SK-N-SH (cell line): ENCODE measurements around the gene NFX1. TPM values are rescaled to one million over a fixed set of nuclear protein-coding genes. Genes with fewer than 3 reads are reported as not detected.

Source experiments
- CTCF ChIA-PET: fragments of 300-600, 350-600 bp; formaldehyde crosslinking; extraction: SDS; loops from one replicate; lab custom pipeline; 2021; lab: Yijun Ruan, JAX
- POLR2A ChIA-PET: fragments of 350-600 bp; sonication (Branson Sonifier 250); formaldehyde crosslinking; extraction: SDS; loops from one replicate; lab custom pipeline; 2020; ENCODE audit warnings: antibody characterized with exemption, inconsistent platforms; lab: Yijun Ruan, JAX
- DNase-seq: peaks from one replicate; pipeline ENCODE4 v3.0.0; 2012
- H2AFZ ChIP-seq: fragments of 200-600 bp; sonication (generic); 2 replicates; pipeline ENCODE4 v1.8.1; 2016; ENCODE audit warnings: antibody characterized with exemption, mild to moderate bottlenecking, low read depth
- H3F3A ChIP-seq: fragments of 200-600 bp; sonication (generic); replicated peaks from 2 replicates; pipeline ENCODE3; 2016; ENCODE audit warnings: antibody characterized with exemption, mild to moderate bottlenecking; ENCODE audit not compliant: insufficient read depth
- H3K27ac ChIP-seq, 2 experiments: fragments of 200-500 bp in 1 of 2; fragments of 200-600 bp in 1 of 2; sonication (Bioruptor generic) in 1 of 2; sonication (generic), shearing (Covaris generic) in 1 of 2; 2 replicates each; pipeline versions ENCODE4 v1.5.1 to v1.6.1; 2014 to 2016; ENCODE audit warnings: low read depth in 2 of 2, inconsistent platforms in 1 of 2, low read length in 1 of 2, mild to moderate bottlenecking in 1 of 2, mixed read lengths in 1 of 2
- H3K27me3 ChIP-seq: fragments of 200-600 bp; sonication (generic), shearing (Covaris generic); 2 replicates; pipeline ENCODE4 v1.6.1; 2016; ENCODE audit warnings: mixed run types; ENCODE audit not compliant: insufficient read depth
- H3K36me3 ChIP-seq, 2 experiments: fragments of 200-500 bp in 1 of 2; fragments of 200-600 bp in 1 of 2; sonication (Bioruptor generic) in 1 of 2; sonication (generic) in 1 of 2; replicated peaks in 1 of 2; 2 replicates each; pipeline versions ENCODE3 to v1.5.1; 2014 to 2016; ENCODE audit warnings: low read length in 1 of 2, mild to moderate bottlenecking in 1 of 2; ENCODE audit not compliant: insufficient read depth in 2 of 2, control insufficient read depth in 1 of 2
- H3K4me1 ChIP-seq, 2 experiments: fragments of 200-500 bp in 1 of 2; fragments of 200-600 bp in 1 of 2; sonication (Bioruptor generic) in 1 of 2; sonication (generic), shearing (Covaris generic) in 1 of 2; 2 replicates each; pipeline versions ENCODE4 v1.5.1 to v1.6.1; 2014 to 2016; ENCODE audit warnings: low read depth in 1 of 2, low read length in 1 of 2, mixed run types in 1 of 2; ENCODE audit not compliant: insufficient read depth in 2 of 2, control insufficient read depth in 1 of 2
- H3K4me2 ChIP-seq: fragments of 200-600 bp; sonication (generic), shearing (Covaris generic); 2 replicates; pipeline ENCODE4 v1.6.1; 2017; ENCODE audit warnings: mixed run types
- H3K4me3 ChIP-seq, 2 experiments: fragments of 200-500 bp in 1 of 2; fragments of 200-600 bp in 1 of 2; sonication (Bioruptor generic) in 1 of 2; sonication (generic), shearing (Covaris generic) in 1 of 2; 2 replicates each; pipeline versions ENCODE4 v1.5.1 to v1.8.1; 2014 to 2016; ENCODE audit warnings: low read depth in 2 of 2, inconsistent platforms in 1 of 2, low read length in 1 of 2, mild to moderate bottlenecking in 1 of 2, mixed read lengths in 1 of 2, moderate library complexity in 1 of 2
- H3K79me2 ChIP-seq: fragments of 200-600 bp; sonication (generic); 2 replicates; pipeline ENCODE4 v1.8.1; 2017; ENCODE audit warnings: mild to moderate bottlenecking; ENCODE audit not compliant: insufficient read depth
- H3K9ac ChIP-seq: fragments of 200-600 bp; sonication (generic); 2 replicates; pipeline ENCODE4 v1.6.1; 2017; ENCODE audit warnings: mixed run types
- H3K9me2 ChIP-seq: fragments of 200-600 bp; sonication (generic); 2 replicates; pipeline ENCODE4 v1.6.1; 2017; ENCODE audit warnings: mixed run types
- H3K9me3 ChIP-seq: fragments of 200-600 bp; sonication (generic); 2 replicates; pipeline ENCODE4 v1.6.1; 2017; ENCODE audit warnings: mixed run types, mild to moderate bottlenecking, moderate library complexity
- H4K20me1 ChIP-seq: fragments of 200-600 bp; sonication (generic); 2 replicates; pipeline ENCODE4 v1.6.1; 2017; ENCODE audit warnings: mild to moderate bottlenecking, mixed run types; ENCODE audit not compliant: insufficient read depth
- CHD2 ChIP-seq: fragments of 150-350 bp; IDR thresholded peaks from 2 replicates; pipeline ENCODE4 v1.6.1; 2018; ENCODE audit warnings: low read length; ENCODE audit not compliant: partially characterized antibody
- EP300 ChIP-seq, 2 experiments: IDR thresholded peaks; 2 replicates each; pipeline versions ENCODE4 v1.4.0 to v1.6.1; 2012; ENCODE audit warnings: borderline replicate concordance in 1 of 2, low read depth in 1 of 2, low read length in 1 of 2
- EZH2phosphoT487 ChIP-seq: fragments of 200-600 bp; sonication (generic); IDR thresholded peaks from 2 replicates; pipeline ENCODE4 v1.6.1; 2017; ENCODE audit warnings: low read depth, mixed run types, mild to moderate bottlenecking, antibody characterized with exemption, moderate library complexity, borderline replicate concordance
- FOSL2 ChIP-seq: IDR thresholded peaks from 2 replicates; pipeline ENCODE4 v1.4.0; 2012; ENCODE audit warnings: low read depth, mild to moderate bottlenecking, moderate library complexity, borderline replicate concordance
- FOXM1 ChIP-seq: IDR thresholded peaks from 2 replicates; pipeline ENCODE4 v1.4.0; 2012; ENCODE audit warnings: low read depth, mild to moderate bottlenecking
- GATA2 ChIP-seq: sonication (generic); formaldehyde crosslinking; IDR thresholded peaks from 2 replicates; pipeline ENCODE4 v1.5.0; 2020; ENCODE audit warnings: mild to moderate bottlenecking, missing genetic modification reagents
- MAX ChIP-seq: IDR thresholded peaks from 2 replicates; pipeline ENCODE4 v1.4.0; 2012; ENCODE audit warnings: low read depth
- POLR2AphosphoS5 ChIP-seq: IDR thresholded peaks from 2 replicates; pipeline ENCODE4 v1.6.1; 2012; ENCODE audit warnings: low read depth, low read length
- RFX5 ChIP-seq: IDR thresholded peaks from 2 replicates; pipeline ENCODE4 v1.6.1; 2012; ENCODE audit warnings: mild to moderate bottlenecking, improper control_type of control experiment, low read length
- RXRA ChIP-seq: IDR thresholded peaks from 2 replicates; pipeline ENCODE4 v1.4.0; 2012; ENCODE audit warnings: low read depth, mild to moderate bottlenecking, borderline replicate concordance
- SIN3A ChIP-seq: IDR thresholded peaks from 2 replicates; pipeline ENCODE4 v1.6.1; 2012; ENCODE audit warnings: low read depth, mild to moderate bottlenecking, low read length, moderate library complexity, borderline replicate concordance
- SMC3 ChIP-seq: IDR thresholded peaks from 2 replicates; pipeline ENCODE4 v1.6.1; 2012; ENCODE audit warnings: low read depth, low read length, improper control_type of control experiment
- TCF12 ChIP-seq: IDR thresholded peaks from 2 replicates; pipeline ENCODE4 v1.4.0; 2012
- TEAD4 ChIP-seq: IDR thresholded peaks from 2 replicates; pipeline ENCODE4 v1.4.0; 2012; ENCODE audit warnings: mild to moderate bottlenecking, borderline replicate concordance; ENCODE audit not compliant: insufficient read depth
- USF1 ChIP-seq: IDR thresholded peaks from 2 replicates; pipeline ENCODE4 v1.4.0; 2012; ENCODE audit warnings: low read depth, borderline replicate concordance
- YY1 ChIP-seq: IDR thresholded peaks from 2 replicates; pipeline ENCODE4 v1.4.0; 2012; ENCODE audit warnings: low read depth, mild to moderate bottlenecking
- WGBS: methylation state at CpG from one replicate; pipeline ENCODE4 v1.1.6; 2017; ENCODE audit warnings: low lambda C conversion rate; 5-methylcytosine and 5-hydroxymethylcytosine counted together
- polyA plus RNA-seq, 3 experiments: library from polyadenylated mRNA; depleted of rRNA; stranded (reverse); fragments of >200 nt; gene quantifications; 2 replicates each; pipeline ENCODE4 v1.2.3, GENCODE V29; 2012
- TF ChIP-seq, protein P1 (sequence below): fragments of 150-350 bp; IDR thresholded peaks from 2 replicates; pipeline ENCODE4 v1.6.1; 2017; ENCODE audit warnings: antibody characterized with exemption, low read length, low read depth, borderline replicate concordance
- TF ChIP-seq, protein P2 (sequence below): IDR thresholded peaks from 2 replicates; pipeline ENCODE4; 2012
- TF ChIP-seq, protein P3 (sequence below): fragments of 200-600 bp; sonication (generic); IDR thresholded peaks from 2 replicates; pipeline ENCODE4 v1.6.1; 2017; ENCODE audit warnings: antibody characterized with exemption, mild to moderate bottlenecking, moderate library complexity

The NFX1 gene
- polyA plus RNA-seq, 1 of the 3 experiments (the other 2 are of a cell fraction): 19.6 TPM

DNA sequence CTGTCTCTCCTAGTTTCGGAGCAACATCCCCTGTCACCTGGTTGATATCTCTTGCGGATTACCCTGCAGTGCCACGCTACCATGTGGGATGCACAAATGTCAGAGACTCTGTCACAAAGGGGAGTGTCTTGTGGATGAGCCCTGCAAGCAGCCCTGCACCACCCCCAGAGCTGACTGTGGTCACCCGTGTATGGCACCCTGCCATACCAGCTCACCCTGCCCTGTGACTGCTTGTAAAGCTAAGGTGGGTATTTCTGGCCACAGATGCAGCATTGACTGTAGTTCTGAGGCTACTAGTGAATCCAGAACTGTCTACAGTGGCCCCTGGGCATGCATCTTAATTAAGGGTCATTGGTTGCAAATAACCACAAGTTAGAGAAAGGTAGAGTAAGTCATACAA lies 61.2 kb downstream of the NFX1 start:
- H3F3A ChIP-seq: peaks cover 6% of the 10 kb centered on the region
- POLR2A ChIA-PET: interaction anchor here (1.1 kb wide), 1 partner anchor 29 kb away, joined by 3 read pairs; no protein-coding TSS in a partner anchor
- H3K9ac ChIP-seq: no peak overlapping the region
- H3K4me2 ChIP-seq: no peak overlapping the region
- no peak for DNase-seq
- TF ChIP-seq RFX5 (no peak), CHD2 (no peak), FOXM1 (no peak), EZH2phosphoT487 (no peak), FOSL2 (no peak), GATA2 (CRISPR knock-in tag) (no peak), YY1 (no peak), TEAD4 (no peak), MAX (no peak), USF1 (no peak), SIN3A (no peak), TCF12 (no peak)
- TF ChIP-seq, protein P1, sequence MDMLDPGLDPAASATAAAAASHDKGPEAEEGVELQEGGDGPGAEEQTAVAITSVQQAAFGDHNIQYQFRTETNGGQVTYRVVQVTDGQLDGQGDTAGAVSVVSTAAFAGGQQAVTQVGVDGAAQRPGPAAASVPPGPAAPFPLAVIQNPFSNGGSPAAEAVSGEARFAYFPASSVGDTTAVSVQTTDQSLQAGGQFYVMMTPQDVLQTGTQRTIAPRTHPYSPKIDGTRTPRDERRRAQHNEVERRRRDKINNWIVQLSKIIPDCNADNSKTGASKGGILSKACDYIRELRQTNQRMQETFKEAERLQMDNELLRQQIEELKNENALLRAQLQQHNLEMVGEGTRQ: no peak
- TF ChIP-seq, protein P2, sequence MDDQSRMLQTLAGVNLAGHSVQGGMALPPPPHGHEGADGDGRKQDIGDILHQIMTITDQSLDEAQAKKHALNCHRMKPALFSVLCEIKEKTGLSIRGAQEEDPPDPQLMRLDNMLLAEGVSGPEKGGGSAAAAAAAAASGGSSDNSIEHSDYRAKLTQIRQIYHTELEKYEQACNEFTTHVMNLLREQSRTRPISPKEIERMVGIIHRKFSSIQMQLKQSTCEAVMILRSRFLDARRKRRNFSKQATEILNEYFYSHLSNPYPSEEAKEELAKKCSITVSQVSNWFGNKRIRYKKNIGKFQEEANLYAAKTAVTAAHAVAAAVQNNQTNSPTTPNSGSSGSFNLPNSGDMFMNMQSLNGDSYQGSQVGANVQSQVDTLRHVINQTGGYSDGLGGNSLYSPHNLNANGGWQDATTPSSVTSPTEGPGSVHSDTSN: no peak
- 96% methylated on average over 4 of the region's 4 CpGs for WGBS
- no peak overlapping the region for H2AFZ ChIP-seq
- H3K9me2 ChIP-seq: no peaks in the 10 kb centered on the region
- peaks cover 24 to 25% of the 10 kb centered on the region in 2 experiments for H3K36me3 ChIP-seq
- H3K4me3 ChIP-seq: no peak overlapping the region
- peaks cover 0 to 3% of the 10 kb centered on the region in 2 experiments; a peak in 1 of 4 replicates for H3K4me1 ChIP-seq
- H3K79me2 ChIP-seq: no peaks in the 10 kb centered on the region
- no peaks in the 10 kb centered on the region for H3K9me3 ChIP-seq
- H4K20me1 ChIP-seq: no peaks in the 10 kb centered on the region
- no peak overlapping the region for H3K27ac ChIP-seq
- H3K27me3 ChIP-seq: no peaks in the 10 kb centered on the region
- CTCF ChIA-PET: interaction anchor here (1.4 to 1.5 kb wide), 2 partner anchors 23 to 64 kb away, joined by 4 to 5 read pairs; no protein-coding TSS in a partner anchor

DNA sequence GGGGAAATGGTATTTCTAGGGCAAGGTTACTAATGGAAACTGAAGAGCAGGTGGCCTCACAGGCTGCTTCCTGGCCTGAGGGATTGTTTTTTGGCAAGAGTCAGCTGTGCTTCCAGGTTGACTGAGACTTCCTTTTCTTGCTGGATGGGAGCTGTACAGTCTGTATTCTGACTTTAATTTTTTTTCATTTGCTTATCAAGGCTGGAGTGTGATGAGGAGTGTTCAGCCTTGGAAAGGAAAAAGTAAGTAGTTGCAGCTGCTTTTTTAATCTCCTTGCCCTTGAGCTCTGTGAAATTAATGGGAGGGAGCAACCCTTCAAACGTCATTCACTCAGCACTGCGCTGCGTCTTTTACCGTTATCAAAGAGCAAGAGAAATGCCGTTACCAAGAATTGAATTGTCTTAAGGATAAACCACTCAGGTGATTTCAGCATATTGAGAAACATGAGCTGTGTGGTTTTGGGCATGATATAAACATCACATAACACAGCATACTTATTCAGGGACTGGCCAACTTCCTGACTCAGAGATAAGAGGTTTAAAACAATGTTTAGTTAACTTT lies 64.4 kb downstream of the NFX1 start:
- no peak overlapping the region for H2AFZ ChIP-seq
- 86% methylated on average over 5 of the region's 5 CpGs for WGBS
- no peak overlapping the region for H3K4me2 ChIP-seq
- TF ChIP-seq SMC3 (no peak), EP300 (IDR thresholded peaks at IDR 0.05; ENCODE audit: borderline replicate concordance in 1 of 2, low read depth in 1 of 2, low read length in 1 of 2) (no peak), RXRA (no peak), RFX5 (no peak), POLR2AphosphoS5 (no peak), SIN3A (no peak), GATA2 (CRISPR knock-in tag) (no peak)
- TF ChIP-seq, protein P1: no peak
- TF ChIP-seq, protein P3, sequence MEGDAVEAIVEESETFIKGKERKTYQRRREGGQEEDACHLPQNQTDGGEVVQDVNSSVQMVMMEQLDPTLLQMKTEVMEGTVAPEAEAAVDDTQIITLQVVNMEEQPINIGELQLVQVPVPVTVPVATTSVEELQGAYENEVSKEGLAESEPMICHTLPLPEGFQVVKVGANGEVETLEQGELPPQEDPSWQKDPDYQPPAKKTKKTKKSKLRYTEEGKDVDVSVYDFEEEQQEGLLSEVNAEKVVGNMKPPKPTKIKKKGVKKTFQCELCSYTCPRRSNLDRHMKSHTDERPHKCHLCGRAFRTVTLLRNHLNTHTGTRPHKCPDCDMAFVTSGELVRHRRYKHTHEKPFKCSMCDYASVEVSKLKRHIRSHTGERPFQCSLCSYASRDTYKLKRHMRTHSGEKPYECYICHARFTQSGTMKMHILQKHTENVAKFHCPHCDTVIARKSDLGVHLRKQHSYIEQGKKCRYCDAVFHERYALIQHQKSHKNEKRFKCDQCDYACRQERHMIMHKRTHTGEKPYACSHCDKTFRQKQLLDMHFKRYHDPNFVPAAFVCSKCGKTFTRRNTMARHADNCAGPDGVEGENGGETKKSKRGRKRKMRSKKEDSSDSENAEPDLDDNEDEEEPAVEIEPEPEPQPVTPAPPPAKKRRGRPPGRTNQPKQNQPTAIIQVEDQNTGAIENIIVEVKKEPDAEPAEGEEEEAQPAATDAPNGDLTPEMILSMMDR: no peak
- TF ChIP-seq, protein P2: no peak

More for the DNA sequence above, 64.4 kb downstream of the NFX1 start:
- Histone ChIP-seq H4K20me1 (no peaks in the 10 kb centered on the region), H3K9ac (no peak overlapping the region), H3F3A (peaks cover 6% of the 10 kb centered on the region), H3K9me3 (no peaks in the 10 kb centered on the region), H3K9me2 (no peaks in the 10 kb centered on the region), H3K36me3 (peaks cover 4 to 6% of the 10 kb centered on the region in 2 experiments), H3K27ac (no peak overlapping the region), H3K4me1 (peaks cover 0 to 3% of the 10 kb centered on the region in 2 experiments; a peak in 1 of 4 replicates), H3K4me3 (no peak overlapping the region), H3K27me3 (no peaks in the 10 kb centered on the region), H3K79me2 (no peaks in the 10 kb centered on the region)
- POLR2A ChIA-PET: no interaction called here
- DNase-seq: no peak
- CTCF ChIA-PET: interaction anchor here (4.4 kb wide), 1 partner anchor 20 kb away, joined by 17 read pairs; no protein-coding TSS in a partner anchor
